ENCODE data around the gene CEP135.

DNA sequence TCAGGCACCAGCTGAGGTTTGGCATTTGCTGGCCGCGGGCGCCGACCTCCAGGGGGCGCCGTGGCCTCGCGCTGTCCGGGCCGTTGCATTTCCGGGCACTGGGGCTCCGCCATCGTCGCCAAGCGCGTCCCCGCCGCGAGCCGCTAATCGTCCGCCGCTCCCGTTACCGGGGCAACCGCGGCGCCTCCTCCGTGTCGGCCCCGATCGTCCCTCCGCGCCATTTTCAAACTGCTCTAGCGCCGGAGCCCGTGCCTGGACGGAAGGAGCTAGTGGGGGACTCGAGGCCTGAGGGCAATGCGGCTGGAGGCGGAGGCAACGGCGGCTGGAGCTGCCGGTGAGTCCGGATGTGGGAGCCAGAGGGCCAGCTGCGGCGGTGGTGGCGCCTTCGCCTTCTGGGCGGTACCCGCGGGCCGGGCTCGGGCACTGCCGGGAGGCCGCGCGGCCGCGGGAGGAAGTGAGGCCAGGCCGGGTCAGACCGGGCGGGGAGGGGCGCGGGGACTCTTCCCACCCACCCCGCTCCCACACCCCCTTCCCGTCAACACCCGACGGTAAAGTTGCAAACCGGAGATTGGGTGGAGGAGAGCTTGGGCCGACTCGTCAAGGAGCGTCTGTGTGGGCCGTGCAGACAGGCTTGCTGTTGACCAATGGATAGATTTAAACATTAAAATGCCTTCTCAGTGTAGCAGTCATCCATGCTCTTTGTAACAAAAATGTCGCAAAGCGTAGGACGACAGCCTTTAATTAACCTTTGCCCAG, at the start of gene CEP135:
- TF ChIP-seq, protein P1, sequence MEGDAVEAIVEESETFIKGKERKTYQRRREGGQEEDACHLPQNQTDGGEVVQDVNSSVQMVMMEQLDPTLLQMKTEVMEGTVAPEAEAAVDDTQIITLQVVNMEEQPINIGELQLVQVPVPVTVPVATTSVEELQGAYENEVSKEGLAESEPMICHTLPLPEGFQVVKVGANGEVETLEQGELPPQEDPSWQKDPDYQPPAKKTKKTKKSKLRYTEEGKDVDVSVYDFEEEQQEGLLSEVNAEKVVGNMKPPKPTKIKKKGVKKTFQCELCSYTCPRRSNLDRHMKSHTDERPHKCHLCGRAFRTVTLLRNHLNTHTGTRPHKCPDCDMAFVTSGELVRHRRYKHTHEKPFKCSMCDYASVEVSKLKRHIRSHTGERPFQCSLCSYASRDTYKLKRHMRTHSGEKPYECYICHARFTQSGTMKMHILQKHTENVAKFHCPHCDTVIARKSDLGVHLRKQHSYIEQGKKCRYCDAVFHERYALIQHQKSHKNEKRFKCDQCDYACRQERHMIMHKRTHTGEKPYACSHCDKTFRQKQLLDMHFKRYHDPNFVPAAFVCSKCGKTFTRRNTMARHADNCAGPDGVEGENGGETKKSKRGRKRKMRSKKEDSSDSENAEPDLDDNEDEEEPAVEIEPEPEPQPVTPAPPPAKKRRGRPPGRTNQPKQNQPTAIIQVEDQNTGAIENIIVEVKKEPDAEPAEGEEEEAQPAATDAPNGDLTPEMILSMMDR (IDR thresholded peaks at IDR 0.05) = peak; percentile 73 to 94 (median 88)
- TF ChIP-seq EP300 (IDR thresholded peaks at IDR 0.05) (no peak), POLR2A (IDR thresholded peaks at IDR 0.05) (no peak)

Data from sigmoid colon (tissue), 4 donors.